Gastroesophageal sphincter (tissue), 4 donors: ENCODE results near the gene SLCO3A1. TPM values are rescaled to one million over a fixed set of nuclear protein-coding genes. Genes with fewer than 3 reads are reported as not detected.

Experiments
- ATAC-seq: fragments of 150-250 bp; one replicate; pipeline ENCODE4 v1.9.1; 2016; ENCODE audit warnings: mild to moderate bottlenecking, moderate library complexity
- H3K27ac ChIP-seq, 4 donors: fragments of 200-600 bp; sonication (generic) in 3 of 4; 1 replicate in 3 of 4; 2 replicates in 1 of 4; pipeline ENCODE4 v1.5.1; 2016 to 2019
- H3K27me3 ChIP-seq: fragments of 200-600 bp; sonication (generic); one replicate; pipeline ENCODE4 v1.5.1; 2019
- H3K36me3 ChIP-seq, 2 donors: fragments of 200-600 bp; sonication (generic); one replicate each; pipeline ENCODE4 v1.5.1; 2019; ENCODE audit warnings: control low read depth in 1 of 2
- H3K4me1 ChIP-seq, 3 donors: fragments of 200-600 bp; sonication (generic); 1 replicate in 2 of 3; 2 replicates in 1 of 3; pipeline ENCODE4 v1.5.1; 2016 to 2019; ENCODE audit warnings: control low read depth in 2 of 3
- H3K4me3 ChIP-seq, 2 donors: fragments of 200-600 bp; sonication (generic); one replicate each; pipeline ENCODE4 v1.5.1; 2019; ENCODE audit warnings: mild to moderate bottlenecking in 1 of 2, moderate library complexity in 1 of 2
- H3K9me3 ChIP-seq, 3 donors: fragments of 200-600 bp; sonication (generic); one replicate each; pipeline ENCODE4 v1.5.1; 2017 to 2019; ENCODE audit warnings: control low read depth in 2 of 3
- CTCF ChIP-seq, 4 experiments: fragments of 200-600 bp in 2 of 4; fragments of 450-650 bp in 2 of 4; sonication (generic) in 1 of 4; IDR thresholded peaks; one replicate each; pipeline ENCODE4 v1.5.1; 2017 to 2019; ENCODE audit warnings: antibody characterized with exemption in 4 of 4, mild to moderate bottlenecking in 2 of 4, moderate library complexity in 2 of 4
- EP300 ChIP-seq: sonication (generic); formaldehyde crosslinking; IDR thresholded peaks from one replicate; pipeline ENCODE4 v1.6.1; 2017; ENCODE audit warnings: antibody characterized with exemption, mild to moderate bottlenecking
- POLR2A ChIP-seq, 2 donors: fragments of 450-650 bp; IDR thresholded peaks; one replicate each; pipeline ENCODE4 v1.6.1; 2017; ENCODE audit warnings: antibody characterized with exemption in 2 of 2, mild to moderate bottlenecking in 2 of 2, moderate library complexity in 1 of 2
- POLR2AphosphoS5 ChIP-seq: sonication (generic); formaldehyde crosslinking; IDR thresholded peaks from one replicate; pipeline ENCODE4 v1.6.1; 2017; ENCODE audit warnings: antibody characterized with exemption
- WGBS, 2 donors: methylation state at CpG; one replicate each; pipeline ENCODE4 v1.1.5; 2018; ENCODE audit warnings: low coverage in 1 of 2; 5-methylcytosine and 5-hydroxymethylcytosine counted together
- total RNA-seq, 4 donors: library from RNA; depleted of rRNA; stranded (reverse); fragments of >200 nt; gene quantifications; one replicate each; pipeline ENCODE4 v1.1.0, GENCODE V29; 2016

Gene SLCO3A1
- total RNA-seq, 4 donors from 2014 or later: 10.1 to 14.4 (median 12.1) TPM

- Histone ChIP-seq H3K9me3 (no peaks in the 10 kb centered on the region), H3K4me1 (no peaks in the 10 kb centered on the region), H3K27me3 (no peaks in the 10 kb centered on the region), H3K4me3 (no peak overlapping the region), H3K27ac (no peak overlapping the region), H3K36me3 (peaks cover 0 to 57% of the 10 kb centered on the region in 2 donors)
- WGBS, 2 donors: 65 to 90% methylated on average over 4 to 5 of the region's 9 CpGs
- ATAC-seq: no peak
- TF ChIP-seq EP300: no peak
- no peak for TF ChIP-seq CTCF (IDR thresholded peaks at IDR 0.05)
Observed at GRCh38 chr15:92155934-92156333, 302.4 kb downstream of the SLCO3A1 start.

DNA sequence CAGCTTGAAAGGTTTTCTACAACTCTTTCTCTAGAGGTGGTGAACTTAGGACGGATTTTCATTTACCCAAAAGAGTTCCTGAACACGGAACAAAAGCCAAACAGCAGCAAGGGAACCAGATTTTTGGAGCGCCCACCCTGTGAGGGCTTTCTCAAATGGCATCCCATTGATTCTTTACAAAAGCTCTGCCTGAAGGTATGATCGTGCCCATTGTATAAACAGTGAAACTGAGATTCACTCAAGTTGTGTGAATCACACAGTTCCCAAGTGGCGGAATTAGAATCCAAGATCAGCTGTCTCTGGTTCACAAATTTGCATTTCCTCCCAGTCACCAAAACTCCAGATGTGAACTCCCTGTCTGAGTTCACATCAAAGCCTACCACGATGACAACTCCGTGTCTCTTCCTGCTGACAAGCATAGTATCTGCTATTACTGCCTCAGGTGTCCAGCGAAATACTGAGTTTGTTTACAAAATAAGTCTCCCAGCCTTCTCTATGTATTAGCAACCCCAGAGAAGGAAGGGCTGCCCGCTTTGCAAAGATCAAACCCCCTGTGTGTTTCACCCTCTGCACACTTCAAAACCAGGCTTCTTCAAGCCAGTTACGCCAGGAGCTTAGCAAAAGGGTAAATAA lies 304.3 kb downstream of the SLCO3A1 start:
- H3K4me3 ChIP-seq: no peak overlapping the region
- no peak for TF ChIP-seq POLR2A (IDR thresholded peaks at IDR 0.05)
- TF ChIP-seq POLR2AphosphoS5: no peak
- no peak for TF ChIP-seq EP300
- H3K27me3 ChIP-seq: no peaks in the 10 kb centered on the region
- peaks cover 0 to 52% of the 10 kb centered on the region in 2 donors for H3K36me3 ChIP-seq
- H3K4me1 ChIP-seq: no peaks in the 10 kb centered on the region
- no peaks in the 10 kb centered on the region for H3K9me3 ChIP-seq
- ATAC-seq: no peak
- H3K27ac ChIP-seq: no peak overlapping the region
- 90 to 100% methylated on average over 1 to 10 of the region's 10 CpGs for WGBS, 2 donors

DNA sequence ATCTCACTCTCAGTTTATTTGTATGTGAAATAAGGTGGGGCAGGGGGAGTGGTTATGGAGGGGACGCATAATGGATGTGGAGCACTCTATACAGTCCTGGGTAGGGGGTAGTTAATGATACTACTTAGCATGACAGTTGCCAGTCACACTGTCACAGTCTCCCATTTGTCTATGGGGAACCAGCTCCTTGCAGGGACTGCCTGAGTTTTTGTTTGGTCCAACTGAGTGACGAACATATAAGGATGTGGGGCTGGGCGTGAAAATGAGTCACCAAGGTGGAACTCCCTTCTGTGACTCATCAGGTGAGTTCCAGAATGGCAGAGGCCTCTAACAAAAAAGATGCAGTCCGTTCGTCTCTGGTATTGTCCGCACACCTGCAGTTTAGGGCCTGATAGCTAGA lies 304.9 kb downstream of the SLCO3A1 start:
- H3K9me3 ChIP-seq: no peaks in the 10 kb centered on the region
- 70 to 78% methylated on average over 2 to 4 of the region's 6 CpGs for WGBS, 2 donors
- no peak overlapping the region for H3K27ac ChIP-seq
- no peaks in the 10 kb centered on the region for H3K27me3 ChIP-seq
- H3K36me3 ChIP-seq: peaks cover 0 to 52% of the 10 kb centered on the region in 2 donors
- TF ChIP-seq POLR2A (IDR thresholded peaks at IDR 0.05): no peak
- TF ChIP-seq EP300: no peak
- no peak for TF ChIP-seq POLR2AphosphoS5
- no peak for TF ChIP-seq CTCF (IDR thresholded peaks at IDR 0.05)
- H3K4me3 ChIP-seq: no peak overlapping the region
- no peak for ATAC-seq
- H3K4me1 ChIP-seq: no peaks in the 10 kb centered on the region

- Histone ChIP-seq H3K9me3 (no peaks in the 10 kb centered on the region), H3K4me3 (no peak overlapping the region), H3K36me3 (peaks cover 0 to 52% of the 10 kb centered on the region in 2 donors), H3K27me3 (no peaks in the 10 kb centered on the region), H3K4me1 (no peaks in the 10 kb centered on the region), H3K27ac (no peak overlapping the region)
- WGBS, 2 donors: 74 to 100% methylated on average over 2 of the region's 2 CpGs
- TF ChIP-seq POLR2AphosphoS5 (no peak), POLR2A (IDR thresholded peaks at IDR 0.05) (no peak), CTCF (IDR thresholded peaks at IDR 0.05) (no peak), EP300 (no peak)
- no peak for ATAC-seq
Observed at GRCh38 chr15:92159481-92159880, 306.0 kb downstream of the SLCO3A1 start.

- Histone ChIP-seq H3K9me3 (no peaks in the 10 kb centered on the region), H3K27ac (no peak overlapping the region), H3K27me3 (no peaks in the 10 kb centered on the region), H3K36me3 (peaks cover 0 to 48% of the 10 kb centered on the region in 2 donors), H3K4me3 (no peak overlapping the region), H3K4me1 (no peaks in the 10 kb centered on the region)
- 61 to 67% methylated on average over 10 to 15 of the region's 15 CpGs for WGBS, 2 donors
- no peak for ATAC-seq
- no peak for TF ChIP-seq POLR2AphosphoS5
- no peak for TF ChIP-seq POLR2A (IDR thresholded peaks at IDR 0.05)
- TF ChIP-seq CTCF (IDR thresholded peaks at IDR 0.05): no peak
- no peak for TF ChIP-seq EP300
Observed at GRCh38 chr15:92159906-92160841, 306.7 kb downstream of the SLCO3A1 start.
